Daoy (cell line): Measurements from ENCODE around the gene CCDC175. TPM values are rescaled to one million over a fixed set of nuclear protein-coding genes. Genes with fewer than 3 reads are reported as not detected.

ENCODE experiments used
- DNase-seq: peaks from one replicate; pipeline ENCODE4 v3.0.0-alpha.2; 2015; ENCODE audit warnings: low read depth
- total RNA-seq: library from RNA; depleted of rRNA; stranded (reverse); fragments of >200 nt; shearing (Covaris generic); gene quantifications from 2 replicates; pipeline ENCODE4 v1.2.3, GENCODE V29; 2014; rRNA removed

The CCDC175 gene
- 0.12 TPM in 1 of 2 replicates, not detected in the other for total RNA-seq

DNA sequence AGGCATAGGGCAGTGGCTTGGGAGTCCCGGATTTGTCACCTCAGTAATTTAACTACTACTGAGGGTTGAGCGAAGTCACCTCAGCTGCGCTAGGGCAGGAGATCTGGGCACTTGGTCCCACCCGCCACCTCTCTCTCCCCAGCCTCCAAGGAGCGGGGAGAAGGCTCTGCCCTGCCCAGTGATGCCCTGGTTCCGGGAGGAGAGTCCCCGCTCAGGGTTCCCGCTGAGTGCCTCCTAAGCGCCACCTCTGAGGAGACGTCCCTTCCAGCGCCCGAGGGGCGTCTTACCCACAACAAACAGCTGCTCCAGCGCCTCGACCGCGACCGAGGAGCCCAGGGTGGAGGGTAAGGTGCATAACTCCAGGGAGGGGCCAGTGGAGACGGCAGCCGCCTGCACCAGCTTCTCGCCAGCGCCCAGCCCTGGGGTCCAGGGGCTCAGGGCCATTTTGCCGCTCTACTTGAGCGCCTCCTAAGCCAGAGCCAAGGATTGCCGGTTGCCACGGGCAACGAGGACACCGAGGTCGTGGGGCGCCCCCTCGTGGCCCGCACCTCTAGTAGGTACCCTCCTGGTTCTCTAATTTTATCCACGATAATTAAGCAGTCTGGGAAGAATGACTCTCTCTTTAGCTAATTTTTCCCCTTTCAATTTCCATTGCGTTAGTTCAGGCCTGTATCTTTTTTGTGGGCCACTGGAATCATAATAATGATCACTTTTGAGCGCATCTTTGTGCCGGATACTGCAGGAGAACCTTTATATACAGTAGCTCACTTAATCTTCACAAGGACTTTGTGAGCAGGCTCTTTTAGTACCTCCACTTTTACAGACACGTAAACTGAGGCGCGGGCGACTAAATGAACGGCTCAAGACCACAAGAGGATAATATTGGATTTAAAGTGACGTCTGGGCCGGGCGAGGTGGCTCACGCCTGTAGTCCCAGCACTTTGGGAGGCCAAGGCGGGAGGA is at the start of gene CCDC175:
Gene CCDC175 (minus strand): TSS at position 481 of the 963 bp plus-strand sequence. CDS start 37 bp downstream, at position 444.
- DNase-seq: peak; percentile 95

DNA sequence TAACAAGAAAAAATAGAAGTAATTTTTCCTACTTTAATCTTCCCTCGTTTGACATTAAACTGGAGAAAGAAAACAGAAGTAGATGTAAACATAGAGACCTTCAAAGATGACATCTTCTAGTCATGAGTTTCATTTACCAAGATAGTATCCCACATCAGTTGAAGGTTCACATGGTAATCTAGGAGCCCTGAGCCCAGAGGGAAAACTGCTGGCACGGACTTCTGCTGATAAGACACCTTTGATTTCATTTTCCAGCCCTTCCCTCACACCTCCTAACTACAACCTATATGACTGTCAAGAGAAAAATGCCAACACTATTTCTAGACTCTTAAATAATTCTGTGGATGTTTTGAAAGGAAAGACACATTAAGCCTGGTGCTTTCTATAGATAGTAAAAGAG is 46.0 kb upstream of the CCDC175 start:
- no peak for DNase-seq

DNA sequence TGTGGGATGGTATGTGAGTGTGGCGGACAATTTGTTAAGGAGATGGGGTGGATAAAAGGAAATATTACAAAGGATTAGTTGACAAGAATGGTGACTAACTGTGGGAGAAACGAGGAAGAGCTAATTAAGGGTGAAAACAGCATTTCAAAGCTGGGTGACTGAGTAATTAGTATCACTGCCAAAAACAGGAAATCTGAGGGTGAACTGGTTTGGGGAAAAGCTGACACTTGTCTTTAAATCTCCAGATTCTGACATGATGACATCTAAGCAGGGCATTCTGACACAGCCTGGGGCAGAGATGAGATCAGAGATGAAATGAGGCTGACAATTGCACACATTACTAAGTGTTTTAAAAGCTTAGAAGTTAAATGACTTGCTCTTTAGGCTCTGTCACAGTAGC is 42.4 kb upstream of the CCDC175 start:
- DNase-seq: no peak

DNA sequence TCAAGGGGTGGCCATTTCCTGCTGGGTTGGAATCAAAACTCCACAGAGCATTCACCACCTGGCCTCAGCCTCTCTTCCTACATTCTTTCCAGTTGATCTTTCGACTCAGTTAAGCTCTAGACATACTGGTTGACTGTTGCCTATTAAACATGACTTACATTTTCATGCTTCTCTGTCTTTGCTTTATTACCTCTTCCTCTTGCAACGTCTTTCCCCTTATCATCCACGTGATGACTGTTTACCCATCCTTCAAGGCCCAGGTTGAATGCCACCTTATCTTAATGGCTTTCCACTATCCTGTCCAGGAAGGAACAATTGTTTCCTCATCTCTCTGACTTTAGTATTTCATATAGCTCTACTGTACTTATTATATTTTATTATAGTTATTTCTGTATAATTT is 24.4 kb upstream of the CCDC175 start:
- DNase-seq: no peak

DNA sequence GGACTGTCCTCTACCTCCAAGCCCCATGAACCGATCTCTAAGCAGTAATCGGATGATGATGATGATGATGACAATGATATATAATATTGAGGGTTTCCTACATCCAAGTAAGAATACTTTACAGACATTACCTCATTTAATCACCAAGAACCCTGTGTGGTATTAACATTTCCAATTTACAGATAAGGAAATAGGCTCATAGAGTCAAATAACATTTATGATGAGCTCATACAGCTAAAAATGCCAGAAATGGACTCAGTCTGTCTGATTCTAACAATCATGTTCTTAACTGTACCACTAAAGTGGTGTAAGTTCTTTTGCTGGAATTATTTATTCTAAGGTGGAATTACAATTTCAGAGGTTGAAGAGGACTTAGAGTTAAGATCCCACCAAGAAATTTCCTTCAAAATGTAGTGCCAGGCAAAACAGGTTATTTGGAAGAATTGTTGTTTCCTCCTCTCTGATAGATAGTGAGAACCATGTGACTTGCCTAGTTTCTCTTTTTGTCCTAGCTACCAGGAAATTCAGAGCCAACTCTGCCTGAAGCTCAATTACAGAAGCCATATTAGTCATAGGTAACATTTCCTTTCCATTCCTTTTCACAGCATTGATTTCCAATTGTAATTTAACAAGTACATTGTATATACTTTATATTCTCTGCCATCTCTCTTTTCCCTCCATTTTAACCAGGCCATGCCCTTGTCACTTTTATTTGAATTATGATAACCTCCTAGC is 23.8 kb upstream of the CCDC175 start:
- no peak for DNase-seq

DNA sequence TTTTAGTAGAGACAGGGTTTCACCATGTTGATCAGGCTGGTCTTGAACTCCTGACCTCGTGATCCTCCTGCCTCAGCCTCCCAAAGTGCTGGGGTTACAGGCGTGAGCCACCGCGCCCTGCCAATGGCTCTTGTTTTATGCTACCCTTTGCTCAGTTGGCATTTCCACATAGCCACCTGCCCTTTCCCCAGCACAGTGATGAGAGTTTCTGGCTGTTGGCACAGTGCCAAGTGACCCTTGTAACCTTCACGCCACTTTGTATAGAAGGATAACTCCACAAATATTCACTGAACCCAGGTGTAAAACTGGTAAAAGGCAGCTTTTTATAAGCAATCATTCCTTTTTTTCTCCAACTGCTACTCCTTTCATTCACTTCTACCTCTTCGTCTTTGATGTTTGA is 18.5 kb upstream of the CCDC175 start:
- no peak for DNase-seq

DNA sequence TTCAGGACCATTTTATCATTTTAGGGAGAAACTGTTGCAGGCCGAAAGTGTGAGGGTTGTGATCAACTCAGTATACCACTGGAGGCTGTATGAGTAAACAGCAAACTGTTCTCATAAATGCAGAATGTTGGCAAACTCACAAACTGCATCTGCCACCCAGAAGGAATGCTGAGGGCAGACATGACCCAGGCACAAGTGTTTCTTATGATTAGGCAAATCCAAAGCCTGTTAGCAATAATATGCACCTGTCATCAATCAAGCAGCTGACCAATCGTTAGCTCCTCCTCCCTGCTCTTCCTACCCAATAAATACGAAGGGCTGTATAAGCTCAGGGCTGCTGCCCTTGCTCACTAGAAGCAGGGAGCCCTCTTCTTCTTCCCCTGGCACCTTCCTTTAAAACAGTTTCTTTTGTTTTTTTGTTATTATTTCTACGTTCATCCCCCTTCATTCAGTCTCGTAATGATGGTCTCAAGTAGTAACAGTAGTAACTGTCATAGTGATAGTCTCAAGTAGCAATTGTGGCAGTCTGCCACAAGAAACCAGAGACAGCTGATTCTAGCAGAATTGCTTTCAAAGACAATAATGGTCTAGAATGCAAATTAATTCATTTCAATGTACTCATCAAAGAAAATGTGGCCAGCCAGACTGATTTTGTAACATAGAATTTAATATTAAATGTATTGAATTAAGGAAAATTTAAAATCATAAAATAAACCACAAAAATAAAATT is 15.2 kb upstream of the CCDC175 start:
- no peak for DNase-seq

DNA sequence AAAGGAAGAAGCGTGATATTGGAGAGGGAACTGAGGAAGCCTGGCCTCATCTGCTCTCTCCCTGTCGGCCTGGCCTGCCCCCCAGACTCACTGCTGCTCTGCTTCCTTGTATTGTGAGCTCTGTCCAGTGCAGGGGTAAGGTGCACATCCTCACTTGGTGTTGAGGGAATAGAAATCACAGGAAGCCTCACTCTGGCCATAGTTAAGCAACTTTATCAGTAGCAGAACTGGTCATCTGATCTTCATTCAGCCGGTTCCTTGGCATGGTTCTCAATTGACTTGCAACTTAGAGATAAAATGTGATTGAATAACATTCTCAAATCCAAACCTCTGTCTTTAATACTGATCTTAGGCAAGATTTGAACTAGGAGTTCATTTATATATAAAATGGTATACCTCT is 11.5 kb upstream of the CCDC175 start:
- no peak for DNase-seq

DNA sequence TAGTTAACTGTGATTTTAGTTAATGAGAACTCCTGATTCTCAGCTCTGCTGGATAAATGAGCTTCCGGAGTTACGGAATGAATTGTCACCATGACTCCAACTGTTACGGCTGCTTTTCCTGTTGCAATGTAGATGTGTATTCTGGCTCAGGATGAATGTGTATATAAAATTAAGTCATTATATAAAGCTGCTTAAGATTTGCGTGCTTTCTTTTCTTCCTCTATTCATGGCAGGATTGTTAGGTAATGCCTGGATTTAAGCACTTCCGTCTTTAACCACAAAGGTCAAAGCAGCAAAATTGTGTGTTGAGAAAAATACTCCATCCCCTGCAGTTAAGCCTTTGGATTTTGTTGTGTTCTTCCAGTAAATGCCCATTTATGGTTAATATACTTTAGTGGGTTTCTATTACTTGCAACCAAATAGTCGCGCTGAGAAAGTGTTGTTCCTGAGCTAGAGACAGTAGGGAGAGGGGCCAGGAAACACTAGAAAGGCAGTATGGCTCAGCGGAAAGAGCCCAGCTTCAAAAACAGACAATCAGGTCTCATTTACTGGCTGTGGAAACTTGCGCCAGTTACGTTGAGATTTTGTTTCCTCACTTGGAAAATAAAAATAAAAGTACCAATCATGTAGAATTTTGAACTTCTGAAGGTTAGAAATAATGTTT is 9.4 kb upstream of the CCDC175 start:
- DNase-seq: peak; percentile 22

DNA sequence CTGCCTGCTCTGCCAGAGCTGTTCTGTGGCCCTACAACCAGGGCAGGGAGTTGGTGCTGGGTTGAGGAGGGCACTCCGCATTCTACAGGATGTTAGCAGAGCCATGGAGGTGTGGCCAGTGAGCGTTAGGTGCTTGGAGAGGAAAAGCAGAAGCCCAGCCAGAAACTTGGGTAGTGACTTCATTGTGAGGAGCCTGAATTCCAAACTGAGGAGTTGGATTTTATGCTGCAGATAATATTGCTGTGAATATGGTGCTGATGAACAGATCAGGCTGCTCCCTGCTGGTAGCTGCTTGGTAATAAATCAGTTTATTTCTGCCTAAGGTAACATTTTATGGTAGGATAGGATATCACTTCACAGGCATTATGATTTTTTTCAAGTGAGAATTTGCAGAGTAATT is 7.1 kb upstream of the CCDC175 start:
- DNase-seq: peak; percentile 31

DNA sequence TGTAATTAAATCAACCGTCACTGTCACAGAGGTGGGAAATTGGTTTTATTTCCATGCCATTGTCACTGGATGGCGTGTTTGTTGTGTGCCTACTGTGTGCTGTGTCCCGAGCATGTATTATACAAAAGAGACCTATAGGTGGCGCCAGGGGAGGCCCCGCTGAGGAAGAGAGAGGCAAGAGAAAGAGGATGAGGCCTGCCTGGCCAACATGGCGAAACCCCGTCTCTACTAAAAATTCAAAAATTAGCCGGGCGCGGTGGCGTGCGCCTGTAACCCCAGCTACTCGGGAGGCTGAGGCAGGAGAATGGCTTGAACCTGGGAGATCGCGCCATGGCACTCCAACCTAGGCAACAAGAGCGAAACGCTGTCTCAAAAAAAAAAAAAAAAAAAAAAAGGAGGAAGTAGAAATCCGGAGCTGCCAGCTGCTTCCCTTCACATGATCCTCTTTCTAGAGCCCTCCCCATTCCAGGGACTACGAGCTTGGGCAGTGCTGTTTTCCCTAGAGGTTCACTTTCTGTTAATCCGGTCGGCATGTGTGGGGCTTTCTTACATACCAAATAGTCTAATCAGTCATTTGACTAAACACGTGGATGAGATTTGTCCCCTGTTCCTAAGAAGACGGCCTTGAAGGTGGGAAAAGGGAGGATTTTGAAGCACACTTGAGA is 6.4 kb upstream of the CCDC175 start:
- no peak for DNase-seq

DNA sequence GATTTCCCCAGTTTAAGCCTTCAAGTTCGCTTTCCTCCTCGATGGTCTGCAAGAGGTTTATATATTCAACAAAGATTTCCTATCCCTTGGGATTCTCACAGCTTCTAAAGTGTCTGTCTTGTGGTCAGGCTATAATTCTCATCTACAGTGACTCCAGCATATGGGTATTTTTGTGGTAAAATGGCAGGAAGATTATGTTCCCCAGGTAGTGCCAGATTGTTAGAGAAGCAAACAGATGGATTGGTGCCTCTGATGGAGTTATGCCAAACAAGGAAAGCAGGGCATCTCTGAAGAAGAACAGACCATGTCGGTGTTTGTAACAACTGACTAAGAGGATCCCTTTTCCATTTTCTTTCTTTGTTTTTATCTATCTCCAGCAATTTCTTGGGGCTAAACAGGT is 5.5 kb upstream of the CCDC175 start:
- no peak for DNase-seq

DNA sequence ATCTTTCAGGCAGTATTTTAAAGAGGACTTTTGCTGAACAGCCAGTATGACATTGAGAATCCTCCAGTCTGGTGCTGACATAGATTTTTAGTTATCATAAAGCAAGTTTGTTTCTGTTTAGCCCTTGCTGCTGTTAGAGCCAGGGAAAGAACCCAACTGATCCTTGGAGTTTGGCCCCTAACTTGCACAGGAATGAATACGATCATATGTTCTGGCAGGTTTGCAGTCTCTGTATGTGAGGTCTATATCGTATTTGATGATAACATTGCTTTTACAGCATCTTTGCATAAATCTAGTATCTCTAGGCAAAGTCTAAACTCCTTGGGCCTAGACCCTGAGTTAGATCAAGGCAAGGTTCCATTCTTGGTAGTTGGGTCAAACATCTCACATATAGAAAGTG is 4.3 kb upstream of the CCDC175 start:
- no peak for DNase-seq

DNA sequence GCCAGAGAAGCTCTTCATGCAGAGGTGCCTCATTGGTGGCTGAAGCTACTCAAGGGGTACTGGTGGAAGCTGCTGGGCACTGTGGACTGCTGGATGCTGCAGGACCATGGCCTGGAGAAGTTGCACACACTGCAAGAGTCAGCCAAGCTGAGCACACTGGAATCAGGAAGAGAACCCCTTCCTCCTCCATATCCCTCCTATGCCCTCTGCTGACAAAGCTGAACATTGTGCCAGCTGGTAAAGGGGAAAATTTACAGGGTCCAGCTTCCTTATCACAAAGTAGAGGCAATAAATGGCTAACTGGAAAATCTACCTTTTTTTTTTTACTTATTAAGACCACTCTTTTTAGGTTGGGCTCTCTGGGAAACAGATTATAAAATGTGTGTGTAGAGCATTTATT is 6.5 kb downstream of the CCDC175 start:
- no peak for DNase-seq

DNA sequence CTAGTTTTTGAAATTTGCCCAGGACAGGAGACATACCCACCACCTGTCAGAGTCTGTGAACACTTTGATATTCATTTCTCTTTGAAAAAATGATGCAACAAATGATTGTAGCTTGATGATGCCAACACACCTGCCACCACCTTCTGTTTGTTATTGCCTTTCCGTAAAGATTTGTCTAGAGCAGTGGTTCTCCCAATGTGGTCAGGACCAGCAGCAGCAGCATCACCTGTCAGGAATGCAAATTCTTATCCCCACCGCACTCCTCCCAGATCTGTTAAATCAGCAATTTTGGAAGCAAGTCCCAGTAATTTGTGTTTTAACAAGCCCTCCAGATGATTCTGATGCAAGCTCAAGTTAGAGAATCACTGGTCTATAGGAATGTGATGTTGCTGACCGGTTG is 9.9 kb downstream of the CCDC175 start:
- DNase-seq: no peak

DNA sequence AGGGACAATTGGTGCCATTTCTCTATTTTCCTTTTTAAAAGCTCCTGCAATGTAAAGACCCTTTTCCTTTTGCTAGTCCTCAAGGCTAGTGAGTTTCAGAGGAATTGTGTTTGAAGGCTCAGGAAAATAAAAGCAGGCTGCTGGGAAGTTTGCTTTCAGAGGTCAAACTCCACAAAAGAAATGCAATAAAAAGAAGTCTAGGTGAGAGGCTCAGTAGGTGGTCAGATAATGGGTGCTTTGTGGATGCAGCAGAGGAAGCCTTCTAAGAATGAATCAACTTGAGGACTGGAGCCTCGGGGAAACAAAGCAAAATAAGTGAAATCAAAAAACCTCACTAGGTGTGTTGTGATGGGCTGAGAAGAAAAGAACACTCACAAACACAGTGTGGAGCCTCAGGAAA is 10.3 kb downstream of the CCDC175 start:
- DNase-seq: no peak

DNA sequence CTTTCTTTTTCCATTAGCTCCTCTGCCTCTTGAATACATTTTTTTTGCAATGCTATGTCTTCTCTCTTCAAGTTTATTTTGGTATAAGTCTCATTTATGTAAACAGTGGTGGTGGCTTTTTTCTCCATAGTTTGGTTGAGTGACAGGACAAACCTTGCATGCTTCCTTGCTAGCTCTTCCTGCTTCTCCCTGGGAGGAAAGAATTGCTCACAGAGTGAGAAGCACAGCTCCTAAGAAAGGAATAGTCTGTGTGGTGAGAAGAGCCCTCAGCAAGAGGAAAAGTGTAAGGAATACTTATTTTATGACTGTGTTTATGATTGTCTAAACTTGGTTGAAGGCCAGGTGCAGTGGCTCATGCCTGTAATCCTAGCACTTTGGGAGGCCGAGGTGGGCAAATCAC is 11.5 kb downstream of the CCDC175 start:
- DNase-seq: no peak

DNA sequence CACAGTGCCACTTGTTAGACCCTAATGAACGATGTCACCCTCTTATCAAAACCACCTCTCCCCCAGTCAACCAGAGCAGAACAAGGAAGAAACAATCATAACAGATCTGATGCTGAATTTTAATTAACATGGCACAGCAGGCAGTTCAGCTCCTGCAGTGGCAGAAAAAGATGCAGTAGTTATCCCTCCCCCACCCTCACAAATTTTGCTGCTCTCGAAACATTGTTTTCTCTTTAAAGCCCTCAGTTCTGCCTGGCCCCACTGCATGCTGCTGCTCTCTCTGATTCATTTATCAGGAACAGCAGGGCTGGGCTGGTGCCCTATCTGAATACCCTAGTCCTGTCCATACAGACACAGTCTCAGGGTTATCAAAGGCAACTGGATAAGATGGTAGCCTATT is 12.2 kb downstream of the CCDC175 start:
- no peak for DNase-seq

DNA sequence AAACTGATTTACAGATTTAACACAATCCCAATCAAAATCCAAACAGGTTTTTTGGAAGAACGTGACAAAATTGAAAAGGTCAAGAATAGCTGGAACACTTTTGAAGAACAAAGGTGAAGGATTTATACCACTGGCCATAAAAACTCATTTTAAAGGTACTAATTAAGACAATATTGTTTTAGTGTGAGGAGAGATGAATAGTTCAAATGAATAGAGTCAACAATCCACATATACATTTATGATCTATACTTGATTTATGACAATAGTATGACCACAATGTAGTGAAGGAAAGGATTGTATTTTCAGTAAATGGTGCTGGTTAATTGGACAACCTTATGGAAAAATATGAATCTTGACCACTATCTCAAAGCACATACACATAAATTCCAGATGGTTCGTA is 29.3 kb downstream of the CCDC175 start:
- no peak for DNase-seq

DNA sequence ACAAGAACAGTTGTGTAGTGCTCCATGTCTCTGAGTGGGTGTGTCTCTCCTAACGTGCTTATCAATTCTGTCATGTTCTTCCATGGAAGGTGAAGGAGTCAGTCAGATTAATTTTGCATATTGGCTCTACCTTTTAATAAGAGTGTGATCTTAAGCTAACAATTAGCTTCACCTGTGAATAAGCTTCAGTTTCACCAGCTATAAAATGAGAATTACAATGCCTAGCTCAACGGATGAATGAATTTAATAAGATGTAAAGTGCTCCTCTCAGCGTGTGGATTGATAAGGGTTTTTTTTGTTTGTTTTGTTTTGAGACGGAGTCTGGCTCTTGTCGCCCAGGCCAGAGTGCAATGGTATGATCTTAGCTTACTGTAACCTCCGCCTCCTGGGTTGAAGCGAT is 32.7 kb downstream of the CCDC175 start:
- DNase-seq: no peak

DNA sequence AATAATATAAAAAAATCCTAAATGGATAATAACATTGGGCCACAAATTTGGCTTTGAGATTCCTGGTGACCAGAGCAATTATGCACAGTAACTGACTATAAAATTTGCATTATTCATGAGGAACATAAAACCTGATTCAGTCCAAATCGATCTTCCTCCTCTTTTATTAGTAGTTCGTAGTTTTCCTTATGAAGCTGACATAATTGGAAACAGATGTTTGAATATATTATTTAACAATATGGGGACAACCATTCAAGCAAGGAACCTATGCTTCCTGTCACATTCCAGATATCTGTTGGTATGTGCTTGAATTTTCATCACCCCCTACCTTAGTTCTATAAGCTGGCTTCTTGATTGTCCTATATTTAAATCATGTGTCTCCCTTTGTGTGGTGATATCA is 34.9 kb downstream of the CCDC175 start:
- no peak for DNase-seq
